H1 (cell line): ENCODE data around the gene ADGRG1.

Experiments used
- CREB1 ChIP-seq: IDR thresholded peaks from 2 replicates; pipeline ENCODE4 v1.6.1; 2012; ENCODE audit warnings: inconsistent platforms
- GABPA ChIP-seq: IDR thresholded peaks from 2 replicates; pipeline ENCODE4 v1.6.1; 2011; ENCODE audit warnings: mild to moderate bottlenecking, low read length, moderate library complexity, borderline replicate concordance; ENCODE audit not compliant: insufficient read depth
- HDAC6 ChIP-seq: IDR thresholded peaks from one replicate; pipeline ENCODE4 v1.7.1; 2012; ENCODE audit warnings: low read depth, mild to moderate bottlenecking, inconsistent platforms, low read length, moderate library complexity
- PHF8 ChIP-seq: fragments of 200-600 bp; sonication (generic); conservative IDR thresholded peaks from 2 replicates; pipeline ENCODE4 v1.7.1; 2012; ENCODE audit warnings: low read depth, mild to moderate bottlenecking, inconsistent platforms, low read length, moderate library complexity
- POLR2AphosphoS5 ChIP-seq: IDR thresholded peaks from 2 replicates; pipeline ENCODE4 v1.6.1; 2011; ENCODE audit warnings: low read depth, low read length
- TBP ChIP-seq: IDR thresholded peaks from 2 replicates; pipeline ENCODE4 v1.6.1; 2011; ENCODE audit warnings: low read depth, low read length, improper control_type of control experiment
- TF ChIP-seq, protein P1 (sequence below), 3 experiments: IDR thresholded peaks; 1 replicate in 2 of 3; 2 replicates in 1 of 3; pipeline versions ENCODE4 v1.5.1 to v1.6.1; 2011; ENCODE audit warnings: low read length in 3 of 3, mild to moderate bottlenecking in 3 of 3, inconsistent platforms in 2 of 3, low read depth in 1 of 3, moderate library complexity in 1 of 3; ENCODE audit not compliant: insufficient read depth in 1 of 3; ENCODE audit errors: control extremely low read depth in 1 of 3

DNA sequence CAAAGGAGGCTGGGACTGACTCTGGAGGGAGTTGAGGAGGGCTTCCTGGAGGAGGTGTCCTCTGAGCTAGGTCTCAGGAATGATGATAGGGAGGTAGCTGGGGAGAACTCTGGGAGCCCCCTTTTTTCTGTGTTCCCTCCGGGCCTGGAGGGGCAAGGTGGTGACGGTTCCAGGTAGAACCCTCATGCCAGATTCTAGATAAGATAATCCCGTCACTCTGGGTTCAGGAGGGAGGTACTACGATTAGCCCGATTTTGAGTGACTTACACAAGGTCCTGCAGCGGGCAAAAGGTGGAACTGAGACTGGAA is 21.0 kb downstream of the ADGRG1 start:
- TF ChIP-seq CREB1 (no peak), GABPA (no peak), TBP (no peak), POLR2AphosphoS5 (no peak), PHF8 (no peak), HDAC6 (no peak)
- TF ChIP-seq, protein P1, sequence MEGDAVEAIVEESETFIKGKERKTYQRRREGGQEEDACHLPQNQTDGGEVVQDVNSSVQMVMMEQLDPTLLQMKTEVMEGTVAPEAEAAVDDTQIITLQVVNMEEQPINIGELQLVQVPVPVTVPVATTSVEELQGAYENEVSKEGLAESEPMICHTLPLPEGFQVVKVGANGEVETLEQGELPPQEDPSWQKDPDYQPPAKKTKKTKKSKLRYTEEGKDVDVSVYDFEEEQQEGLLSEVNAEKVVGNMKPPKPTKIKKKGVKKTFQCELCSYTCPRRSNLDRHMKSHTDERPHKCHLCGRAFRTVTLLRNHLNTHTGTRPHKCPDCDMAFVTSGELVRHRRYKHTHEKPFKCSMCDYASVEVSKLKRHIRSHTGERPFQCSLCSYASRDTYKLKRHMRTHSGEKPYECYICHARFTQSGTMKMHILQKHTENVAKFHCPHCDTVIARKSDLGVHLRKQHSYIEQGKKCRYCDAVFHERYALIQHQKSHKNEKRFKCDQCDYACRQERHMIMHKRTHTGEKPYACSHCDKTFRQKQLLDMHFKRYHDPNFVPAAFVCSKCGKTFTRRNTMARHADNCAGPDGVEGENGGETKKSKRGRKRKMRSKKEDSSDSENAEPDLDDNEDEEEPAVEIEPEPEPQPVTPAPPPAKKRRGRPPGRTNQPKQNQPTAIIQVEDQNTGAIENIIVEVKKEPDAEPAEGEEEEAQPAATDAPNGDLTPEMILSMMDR (IDR thresholded peaks at IDR 0.05; ENCODE audit: control extremely low read depth in 1 of 3, insufficient read depth in 1 of 3, low read depth in 1 of 3, low read length in 3 of 3): no peak
